SH-SY5Y (cell line): ENCODE results near the gene TRPM2.

Source experiments
- GATA2 ChIP-seq: IDR thresholded peaks from 2 replicates; pipeline ENCODE4 v1.6.1; 2011; ENCODE audit warnings: mild to moderate bottlenecking, low read depth, low read length
- GATA3 ChIP-seq: IDR thresholded peaks from 2 replicates; pipeline ENCODE4 v1.6.1; 2011; ENCODE audit warnings: low read depth, mild to moderate bottlenecking, low read length, moderate library complexity

DNA sequence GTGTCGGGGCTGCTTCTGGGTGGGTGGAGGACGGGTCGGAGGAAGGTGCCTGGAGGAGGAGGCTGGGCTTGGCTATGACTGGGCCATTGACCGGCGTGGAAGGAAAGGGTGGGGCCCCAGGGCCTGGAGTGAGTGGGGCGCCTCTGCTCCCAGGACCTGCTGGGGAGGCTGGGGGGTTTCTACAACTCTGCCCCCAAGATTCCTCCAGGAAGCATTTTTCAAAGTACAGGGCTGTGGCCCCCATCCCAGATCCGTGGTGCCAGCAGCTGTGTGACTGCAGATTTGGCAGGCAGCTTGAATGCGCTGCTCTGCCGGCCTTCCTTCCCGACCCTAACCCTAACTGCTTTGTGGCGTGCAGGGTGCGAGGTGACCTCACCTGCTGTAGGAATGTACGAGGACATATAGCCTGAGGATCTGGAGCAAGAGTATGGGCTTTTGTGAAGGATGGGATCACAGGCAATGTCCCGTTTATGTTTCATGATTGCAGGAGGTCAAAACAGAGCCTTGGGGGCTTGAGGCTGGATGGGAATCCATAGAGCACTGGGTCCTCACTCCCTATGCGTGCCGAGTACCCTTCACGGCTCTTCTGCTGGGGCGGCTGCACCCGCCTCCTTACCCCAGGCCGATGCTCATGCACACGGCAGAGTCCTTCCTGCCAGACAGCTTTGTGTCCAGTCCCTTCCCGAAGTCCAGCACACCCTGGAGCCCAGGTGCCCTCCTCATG lies 24.7 kb downstream of the TRPM2 start:
- no peak for TF ChIP-seq GATA2
- TF ChIP-seq GATA3 = no peak
